Astrocyte (in vitro differentiated cells and primary cell): ENCODE measurements around the gene CFAP97.
"Not testable (repeated sequence)": the region's sequence is repeated elsewhere in the genome, so short reads cannot be mapped to it uniquely, and the experiment has no call there.

Source experiments
- CTCF ChIP-seq: IDR thresholded peaks from 2 replicates; pipeline ENCODE4 v1.5.1; 2011; ENCODE audit warnings: low read depth, mild to moderate bottlenecking, inconsistent platforms, low read length, moderate library complexity; ENCODE audit not compliant: insufficient read depth
- EZH2 ChIP-seq: IDR thresholded peaks from 2 replicates; pipeline ENCODE4 v1.6.1; 2012; ENCODE audit warnings: mild to moderate bottlenecking, low read length, inconsistent platforms; ENCODE audit not compliant: insufficient read depth

- TF ChIP-seq CTCF, EZH2: not testable (repeated sequence)
Measured at GRCh38 chr4:185240486-185240885, 36.7 kb upstream of the CFAP97 start.
